HFFc6 (cell line): ENCODE measurements around the gene POU6F1. TPM values are rescaled to one million over a fixed set of nuclear protein-coding genes. Genes with fewer than 3 reads are reported as not detected.
A peak's percentile ranks its signal among the peaks of the same experiment; 100 is the strongest.
"Not testable (repeated sequence)": the region's sequence is repeated elsewhere in the genome, so short reads cannot be mapped to it uniquely, and the experiment has no call there.

Source experiments
- DNase-seq: peaks from one replicate; pipeline ENCODE4 v3.0.0-alpha.2; 2018
- H3K27ac Mint-ChIP-seq: 2 replicates; pipeline ENCODE4 v1.8.0; 2020; ENCODE audit warnings: mild to moderate bottlenecking, mixed read lengths
- H3K27me3 Mint-ChIP-seq: 2 replicates; pipeline ENCODE4 v1.8.0; 2021; ENCODE audit warnings: mild to moderate bottlenecking, moderate library complexity, mixed read lengths; ENCODE audit not compliant: insufficient read depth
- H3K36me3 Mint-ChIP-seq: 2 replicates; pipeline ENCODE4 v1.8.0; 2021; ENCODE audit warnings: low read depth, mixed read lengths
- H3K4me1 Mint-ChIP-seq: 2 replicates; pipeline ENCODE4 v1.8.0; 2020; ENCODE audit warnings: low read depth, mixed read lengths
- H3K4me3 Mint-ChIP-seq: 2 replicates; pipeline ENCODE4 v1.8.0; 2020; ENCODE audit warnings: mild to moderate bottlenecking, moderate library complexity, mixed read lengths
- H3K9me3 Mint-ChIP-seq: 2 replicates; pipeline ENCODE4 v1.8.0; 2020; ENCODE audit warnings: mild to moderate bottlenecking, mixed read lengths
- total RNA-seq, 6 experiments: library from RNA; stranded (reverse); fragmentation: NEBNext Ultra II Directional; extraction: Animal tissue kit (Norgen Biotek cat#: 25700); gene quantifications; 2 replicates in 1 of 6; 3 replicates in 5 of 6; pipeline ENCODE4 v1.2.3, GENCODE V29; 2021
- TF ChIP-seq, protein P1 (sequence below): fragments of 200-600 bp; sonication (generic); IDR thresholded peaks from 2 replicates; pipeline ENCODE4 v1.5.0; 2021; ENCODE audit warnings: antibody characterized with exemption, mild to moderate bottlenecking

Gene POU6F1
- total RNA-seq, 6 experiments from 2014 or later: 3.6 to 5.8 (median 4.2) TPM

- Mint-ChIP-seq H3K4me1 (no peaks in the 10 kb centered on the region), H3K9me3 (no peaks in the 10 kb centered on the region), H3K4me3 (no peak overlapping the region), H3K36me3 (no peaks in the 10 kb centered on the region), H3K27ac (no peak overlapping the region), H3K27me3 (0 out of 2 replicates have a peak, but pooled peaks cover 2% of the 10 kb centered on the region)
- TF ChIP-seq, protein P1, sequence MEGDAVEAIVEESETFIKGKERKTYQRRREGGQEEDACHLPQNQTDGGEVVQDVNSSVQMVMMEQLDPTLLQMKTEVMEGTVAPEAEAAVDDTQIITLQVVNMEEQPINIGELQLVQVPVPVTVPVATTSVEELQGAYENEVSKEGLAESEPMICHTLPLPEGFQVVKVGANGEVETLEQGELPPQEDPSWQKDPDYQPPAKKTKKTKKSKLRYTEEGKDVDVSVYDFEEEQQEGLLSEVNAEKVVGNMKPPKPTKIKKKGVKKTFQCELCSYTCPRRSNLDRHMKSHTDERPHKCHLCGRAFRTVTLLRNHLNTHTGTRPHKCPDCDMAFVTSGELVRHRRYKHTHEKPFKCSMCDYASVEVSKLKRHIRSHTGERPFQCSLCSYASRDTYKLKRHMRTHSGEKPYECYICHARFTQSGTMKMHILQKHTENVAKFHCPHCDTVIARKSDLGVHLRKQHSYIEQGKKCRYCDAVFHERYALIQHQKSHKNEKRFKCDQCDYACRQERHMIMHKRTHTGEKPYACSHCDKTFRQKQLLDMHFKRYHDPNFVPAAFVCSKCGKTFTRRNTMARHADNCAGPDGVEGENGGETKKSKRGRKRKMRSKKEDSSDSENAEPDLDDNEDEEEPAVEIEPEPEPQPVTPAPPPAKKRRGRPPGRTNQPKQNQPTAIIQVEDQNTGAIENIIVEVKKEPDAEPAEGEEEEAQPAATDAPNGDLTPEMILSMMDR: no peak
- DNase-seq: no peak
These were observed 7.9 kb upstream of the POU6F1 start for GRCh38 chr12:51225771-51226170.

DNA sequence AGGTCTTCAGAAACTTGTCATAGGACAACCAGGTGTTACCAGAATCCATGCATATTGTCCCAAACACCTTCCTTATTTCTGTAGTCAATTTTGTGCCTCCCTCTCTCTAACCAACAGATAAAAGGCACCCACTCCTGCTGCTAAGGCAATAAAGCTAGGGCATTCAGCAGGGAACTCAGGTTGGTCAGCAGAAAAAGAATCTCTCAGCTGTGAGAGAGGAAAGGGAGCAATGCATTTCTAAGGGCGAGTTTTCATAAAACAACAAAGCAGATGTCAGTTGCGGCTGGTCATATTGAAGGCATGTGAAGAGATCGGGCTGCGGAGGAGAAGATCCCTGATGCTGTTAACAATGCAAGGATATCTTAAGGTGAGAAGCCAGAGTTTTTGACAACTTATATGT, 7.4 kb upstream of the POU6F1 start:
- H3K27ac Mint-ChIP-seq: no peak overlapping the region
- H3K27me3 Mint-ChIP-seq: peaks cover 3% of the 10 kb centered on the region; the same call in 1 of the 2 replicates
- no peaks in the 10 kb centered on the region for H3K36me3 Mint-ChIP-seq
- no peak overlapping the region for H3K4me3 Mint-ChIP-seq
- H3K9me3 Mint-ChIP-seq: no peaks in the 10 kb centered on the region
- no peak for DNase-seq
- no peaks in the 10 kb centered on the region for H3K4me1 Mint-ChIP-seq
- TF ChIP-seq, protein P1: no peak

- H3K4me1 Mint-ChIP-seq: peaks cover under 1% of the 10 kb centered on the region
- no peaks in the 10 kb centered on the region for H3K9me3 Mint-ChIP-seq
- H3K27me3 Mint-ChIP-seq: peaks cover 3% of the 10 kb centered on the region; the same call in 1 of the 2 replicates
- DNase-seq: no peak
- no peak overlapping the region for H3K4me3 Mint-ChIP-seq
- H3K36me3 Mint-ChIP-seq: no peaks in the 10 kb centered on the region
- no peak overlapping the region for H3K27ac Mint-ChIP-seq
- TF ChIP-seq, protein P1: no peak
These were observed 6.8 kb upstream of the POU6F1 start for GRCh38 chr12:51224625-51225024.

DNA sequence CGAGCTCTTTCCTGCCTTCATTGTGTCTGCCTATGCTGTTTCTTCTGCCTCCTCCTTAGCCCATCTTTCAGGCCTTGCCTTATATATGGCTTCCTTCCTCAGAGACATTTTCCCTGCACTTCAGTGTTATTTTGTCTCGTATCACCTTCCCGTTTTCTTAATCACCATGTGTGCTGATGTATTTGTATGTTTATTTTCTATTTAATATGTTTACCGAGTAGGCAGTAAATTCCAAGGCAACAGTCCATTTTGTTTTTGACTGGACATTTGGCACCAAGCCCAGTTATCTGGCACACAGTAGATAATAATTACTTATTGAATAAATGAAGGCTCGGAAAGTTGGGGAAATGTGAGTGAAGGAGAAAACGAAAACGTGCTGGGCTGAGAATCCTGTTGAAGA, 4.6 kb upstream of the POU6F1 start:
- DNase-seq: no peak
- no peaks in the 10 kb centered on the region for H3K36me3 Mint-ChIP-seq
- no peak overlapping the region for H3K4me3 Mint-ChIP-seq
- peaks cover 15% of the 10 kb centered on the region for H3K4me1 Mint-ChIP-seq
- peaks cover 1% of the 10 kb centered on the region for H3K27me3 Mint-ChIP-seq
- TF ChIP-seq, protein P1: no peak
- H3K9me3 Mint-ChIP-seq: no peaks in the 10 kb centered on the region
- H3K27ac Mint-ChIP-seq: no peak overlapping the region

DNA sequence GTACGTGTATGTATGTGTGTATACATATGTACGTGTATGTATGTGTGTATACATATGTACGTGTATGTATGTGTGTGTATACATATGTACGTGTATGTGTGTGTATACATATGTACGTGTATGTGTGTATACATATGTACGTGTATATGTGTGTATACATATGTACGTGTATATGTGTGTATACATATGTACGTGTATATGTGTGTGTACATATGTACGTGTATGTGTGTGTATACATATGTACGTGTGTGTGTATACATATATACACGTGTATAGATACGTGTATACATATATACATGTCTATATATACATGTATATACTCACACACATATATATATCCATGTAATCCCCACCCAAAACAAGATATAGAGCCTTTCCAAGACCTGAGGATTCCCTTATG, 2.0 kb upstream of the POU6F1 start:
- not testable (repeated sequence) for H3K4me3 Mint-ChIP-seq, H3K27me3 Mint-ChIP-seq, H3K36me3 Mint-ChIP-seq, DNase-seq, H3K27ac Mint-ChIP-seq, H3K9me3 Mint-ChIP-seq
- H3K4me1 Mint-ChIP-seq: peaks cover 22% of the 10 kb centered on the region

DNA sequence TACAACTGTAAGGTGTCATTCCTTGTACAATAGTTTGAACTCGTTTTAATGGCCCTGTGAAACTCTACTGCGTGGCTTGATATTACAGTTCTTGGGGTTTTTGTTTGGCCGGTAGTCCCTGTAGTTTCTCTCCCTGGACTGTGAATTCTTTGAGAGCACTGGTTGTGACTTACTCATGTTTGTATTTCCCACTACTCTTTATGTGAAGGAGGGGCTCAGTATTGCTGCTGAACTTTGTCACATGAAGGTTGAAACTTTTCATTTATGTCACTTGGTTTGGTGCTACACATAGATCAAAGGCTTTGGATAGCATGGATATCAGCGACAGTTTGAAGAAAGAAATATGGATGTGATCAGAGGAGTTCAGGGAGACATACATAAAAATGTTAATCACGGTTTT, 1.5 kb upstream of the POU6F1 start:
- Mint-ChIP-seq H3K27me3 (peaks cover 3% of the 10 kb centered on the region), H3K9me3 (no peaks in the 10 kb centered on the region), H3K4me3 (peak overlapping the region; percentile 14; the same call in 1 of the 2 replicates), H3K4me1 (peaks cover 24% of the 10 kb centered on the region), H3K36me3 (0 out of 2 replicates have a peak, but pooled peaks cover under 1% of the 10 kb centered on the region), H3K27ac (peak overlapping the region; percentile 12; the same call in 1 of the 2 replicates)
- DNase-seq: no peak
- TF ChIP-seq, protein P1: no peak
